Measurements from ENCODE around the gene ZCCHC9. TPM values are rescaled to one million over a fixed set of nuclear protein-coding genes. Genes with fewer than 3 reads are reported as not detected.

Gene ZCCHC9
- 10 to 100 TPM; 14.9 to 19.1 (median 17.2) TPM for total RNA-seq
- long read RNA-seq, partial matches to known transcripts, result 0 of 2 reads
- long read RNA-seq, other reads (novel, unspliced or antisense), result 0 of 2 reads

GRCh38 chr5:81301271-81302015, at the start of gene ZCCHC9:
ZCCHC9 (plus strand) TSS chr5:81301587; CDS start chr5:81304758, 3,171 bp downstream.
- peak; percentile 13 to 41 (median 32) for TF ChIP-seq CTCF (IDR thresholded peaks at IDR 0.05)
- peak; percentile 93 for TF ChIP-seq POLR2A (IDR thresholded peaks at IDR 0.05)
- 0% methylated on average over 32 of the region's 54 CpGs for whole genome bisulfite sequencing (ENCODE audit: insufficient coverage, low coverage, low lambda C conversion rate, missing lambda C conversion rate)
- peak within 1 kb of the TSS; percentile 91 to 93 (median 92) for H3K27ac ChIP-seq
- H3K27me3 ChIP-seq, result no peaks in the 10 kb centered on the region
- peak within 1 kb of the TSS; percentile 67 to 76 (median 75) for H3K4me3 ChIP-seq
- H3K4me1 ChIP-seq, result peaks cover 0 to 40% (median 4%) of the 10 kb centered on the region in 4 donors
- H3K9me3 ChIP-seq, result no peaks in the 10 kb centered on the region
- intact Hi-C loops (cut with DNase I), result no loop called here
- peak; percentile 89 to 96 (median 92) for ATAC-seq
- DNase-seq, result peak; percentile 95 to 96 (median 96)
- no peaks in the 10 kb centered on the region for H3K36me3 ChIP-seq

- no peak for ATAC-seq
Measured at GRCh38 chr5:81251922-81252321, 49.5 kb upstream of the ZCCHC9 start.

GRCh38 chr5:81252904-81253303, 48.5 kb upstream of the ZCCHC9 start:
- WGBS (ENCODE audit: insufficient coverage, low coverage, low lambda C conversion rate, missing lambda C conversion rate), result 100% methylated on average over 1 of the region's 1 CpG
- intact Hi-C loops (cut with DNase I), result no loop called here

More at GRCh38 chr5:81251922-81252321, 49.5 kb upstream of the ZCCHC9 start:
- no peaks in the 10 kb centered on the region for H3K9me3 ChIP-seq
- H3K36me3 ChIP-seq, result no peaks in the 10 kb centered on the region
- no peak overlapping the region for H3K27ac ChIP-seq
- no peak for DNase-seq
- no peak for TF ChIP-seq CTCF (IDR thresholded peaks at IDR 0.05)
- no peak for TF ChIP-seq POLR2A (IDR thresholded peaks at IDR 0.05)
- H3K27me3 ChIP-seq, result no peaks in the 10 kb centered on the region
- 89% methylated on average over 4 of the region's 5 CpGs for WGBS (ENCODE audit: insufficient coverage, low coverage, low lambda C conversion rate, missing lambda C conversion rate)
- intact Hi-C loops (cut with DNase I), result no loop called here
- no peaks in the 10 kb centered on the region for H3K4me1 ChIP-seq
- no peak overlapping the region for H3K4me3 ChIP-seq

GRCh38 chr5:81253875-81254274, 47.5 kb upstream of the ZCCHC9 start:
- no peaks in the 10 kb centered on the region for H3K36me3 ChIP-seq
- WGBS (ENCODE audit: insufficient coverage, low coverage, low lambda C conversion rate, missing lambda C conversion rate), result 90% methylated on average over 4 of the region's 4 CpGs
- H3K27me3 ChIP-seq, result no peaks in the 10 kb centered on the region
- H3K27ac ChIP-seq, result no peak overlapping the region
- no peak overlapping the region for H3K4me3 ChIP-seq
- H3K9me3 ChIP-seq, result no peaks in the 10 kb centered on the region
- H3K4me1 ChIP-seq, result no peaks in the 10 kb centered on the region
- no peak for ATAC-seq
- intact Hi-C loops (cut with DNase I), result no loop called here
- TF ChIP-seq POLR2A (IDR thresholded peaks at IDR 0.05) (no peak), CTCF (IDR thresholded peaks at IDR 0.05) (no peak)
- DNase-seq, result no peak

More at GRCh38 chr5:81252904-81253303, 48.5 kb upstream of the ZCCHC9 start:
- Histone ChIP-seq H3K36me3 (no peaks in the 10 kb centered on the region), H3K4me1 (no peaks in the 10 kb centered on the region), H3K27me3 (no peaks in the 10 kb centered on the region), H3K9me3 (no peaks in the 10 kb centered on the region), H3K4me3 (no peak overlapping the region), H3K27ac (no peak overlapping the region)
- TF ChIP-seq POLR2A (IDR thresholded peaks at IDR 0.05), result no peak
- TF ChIP-seq CTCF (IDR thresholded peaks at IDR 0.05), result no peak
- DNase-seq (no peak), ATAC-seq (no peak)

Measured in right lobe of liver (tissue), 6 donors.